Prostate gland (tissue), 2 donors: Measurements from ENCODE around the gene CCSAP. TPM values are rescaled to one million over a fixed set of nuclear protein-coding genes. Genes with fewer than 3 reads are reported as not detected.

Experiments
- DNase-seq: peaks from one replicate; pipeline ENCODE4 v3.0.0-alpha.2; 2019; ENCODE audit warnings: low spot score
- H3K27ac ChIP-seq, 2 donors: fragments of 200-600 bp; sonication (generic); 2 replicates each; pipeline ENCODE4 v1.5.1; 2017 to 2019
- H3K27me3 ChIP-seq: fragments of 200-600 bp; sonication (generic); replicated peaks from 2 replicates; pipeline ENCODE4 v1.5.1; 2019; ENCODE audit not compliant: insufficient read depth
- H3K36me3 ChIP-seq, 2 donors: fragments of 200-600 bp; sonication (generic); 1 replicate in 1 of 2; 2 replicates in 1 of 2; pipeline versions ENCODE4 v1.5.1 to v1.8.1; 2017 to 2019
- H3K4me1 ChIP-seq: fragments of 200-600 bp; sonication (generic); replicated peaks from 2 replicates; pipeline ENCODE4 v1.5.1; 2019
- H3K4me3 ChIP-seq, 2 donors: fragments of 200-600 bp; sonication (generic); 2 replicates each; pipeline ENCODE4 v1.5.1; 2017 to 2019
- H3K9me3 ChIP-seq: fragments of 200-600 bp; sonication (generic); 2 replicates; pipeline ENCODE4 v1.5.1; 2017
- CTCF ChIP-seq, 4 experiments: fragments of 200-600 bp in 2 of 4; fragments of 450-650 bp in 2 of 4; sonication (generic) in 2 of 4; IDR thresholded peaks; 1 replicate in 3 of 4; 2 replicates in 1 of 4; pipeline ENCODE4 v1.5.1; 2016 to 2019; ENCODE audit warnings: antibody characterized with exemption in 4 of 4, mild to moderate bottlenecking in 2 of 4, moderate library complexity in 2 of 4
- POLR2A ChIP-seq: fragments of 450-650 bp; IDR thresholded peaks from one replicate; pipeline ENCODE4 v1.6.1; 2016; ENCODE audit warnings: antibody characterized with exemption, mild to moderate bottlenecking
- POLR2AphosphoS5 ChIP-seq: sonication (generic); formaldehyde crosslinking; IDR thresholded peaks from one replicate; pipeline ENCODE4 v1.6.1; 2017; ENCODE audit warnings: antibody characterized with exemption
- WGBS: methylation state at CpG from one replicate; pipeline ENCODE4 v1.1.5; 2018; 5-methylcytosine and 5-hydroxymethylcytosine counted together
- intact Hi-C: fragments of 100-400 bp; cut with DNase I; formaldehyde crosslinking; loops from one replicate; pipeline ENCODE4 v1.14.2; 2022
- total RNA-seq, 2 donors: library from RNA; depleted of rRNA; stranded (reverse); fragments of >200 nt; gene quantifications; one replicate each; pipeline ENCODE4 v1.1.0, GENCODE V29; 2016

Gene CCSAP
- total RNA-seq, 2 donors from 2014 or later: 5.5 to 6.4 TPM

- Histone ChIP-seq H3K9me3 (no peaks in the 10 kb centered on the region), H3K27ac (peak overlapping the region; percentile 44 to 68), H3K4me1 (peaks cover 11% of the 10 kb centered on the region), H3K36me3 (no peaks in the 10 kb centered on the region), H3K4me3 (no peak overlapping the region), H3K27me3 (no peaks in the 10 kb centered on the region)
- 52% methylated on average over 6 of the region's 6 CpGs for WGBS
- peak; percentile 55 for TF ChIP-seq POLR2AphosphoS5
- TF ChIP-seq POLR2A: no peak
- intact Hi-C loops: no loop called here
- DNase-seq: no peak
These were observed 62.6 kb downstream of the CCSAP start for GRCh38 chr1:229280037-229280828.

DNA sequence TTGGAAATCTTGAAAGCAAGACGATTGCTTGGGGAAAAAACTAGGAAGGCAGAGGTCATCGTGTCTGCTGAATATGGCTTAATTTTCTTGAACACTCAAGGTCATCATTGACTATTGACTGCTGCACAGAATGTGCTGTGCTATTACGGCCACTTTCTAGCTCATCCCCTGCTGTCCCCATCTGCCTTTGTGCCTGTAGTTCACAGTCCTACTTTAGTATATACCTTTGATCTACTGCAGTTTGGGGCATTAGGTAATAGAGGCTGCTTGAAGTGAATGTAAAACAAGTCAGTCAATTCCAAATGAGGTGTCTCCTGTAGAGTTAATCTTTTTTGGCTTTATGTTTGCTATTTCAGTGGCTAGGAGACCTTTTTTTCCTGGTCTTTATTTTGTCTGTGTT lies 63.6 kb downstream of the CCSAP start:
- intact Hi-C loops: no loop called here
- Histone ChIP-seq H3K27ac (peak overlapping the region in 1 of 2 donors; percentile 68), H3K9me3 (no peaks in the 10 kb centered on the region), H3K36me3 (no peaks in the 10 kb centered on the region), H3K4me1 (peaks cover 21% of the 10 kb centered on the region), H3K4me3 (no peak overlapping the region), H3K27me3 (no peaks in the 10 kb centered on the region)
- WGBS: 88% methylated on average over 3 of the region's 3 CpGs
- DNase-seq: no peak
- no peak for TF ChIP-seq CTCF (IDR thresholded peaks at IDR 0.05)
- TF ChIP-seq POLR2A: no peak
- TF ChIP-seq POLR2AphosphoS5: no peak

DNA sequence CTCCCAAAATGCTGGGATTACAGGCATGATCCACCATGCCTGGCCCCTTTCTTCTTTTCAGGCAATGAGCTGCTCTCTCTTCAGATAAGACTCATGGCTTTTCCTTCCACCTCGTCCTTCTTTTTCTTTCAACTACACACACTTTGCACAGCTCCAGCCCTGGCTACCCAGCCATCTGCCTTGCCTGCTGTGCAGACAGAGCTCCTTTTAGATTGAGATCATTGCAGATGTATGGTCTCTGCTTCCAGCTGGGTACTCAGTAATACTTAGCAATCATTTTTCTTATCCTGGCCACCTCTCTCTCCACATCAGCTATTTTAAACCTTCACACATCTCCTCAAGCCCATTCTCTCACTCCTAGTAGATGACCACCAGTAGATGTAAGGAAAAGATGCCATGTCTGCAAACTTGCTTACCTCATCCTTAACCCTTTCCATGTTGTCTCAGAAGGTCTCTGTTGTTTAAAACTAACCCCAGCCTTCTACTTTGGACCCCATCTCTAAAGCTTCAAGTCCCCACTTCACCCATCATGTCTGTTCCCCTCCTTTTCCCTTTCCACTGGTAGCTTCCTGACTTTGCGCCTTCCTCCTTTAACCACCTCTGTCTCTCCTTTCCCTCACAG lies 64.6 kb downstream of the CCSAP start:
- DNase-seq: no peak
- Histone ChIP-seq H3K9me3 (no peaks in the 10 kb centered on the region), H3K27me3 (no peaks in the 10 kb centered on the region), H3K27ac (peak overlapping the region; percentile 4 to 68), H3K36me3 (no peaks in the 10 kb centered on the region), H3K4me3 (no peak overlapping the region), H3K4me1 (peaks cover 24% of the 10 kb centered on the region)
- no peak for TF ChIP-seq POLR2AphosphoS5
- no peak for TF ChIP-seq POLR2A
- TF ChIP-seq CTCF (IDR thresholded peaks at IDR 0.05): no peak
- 90% methylated on average over 2 of the region's 2 CpGs for WGBS
- intact Hi-C loops: no loop called here

DNA sequence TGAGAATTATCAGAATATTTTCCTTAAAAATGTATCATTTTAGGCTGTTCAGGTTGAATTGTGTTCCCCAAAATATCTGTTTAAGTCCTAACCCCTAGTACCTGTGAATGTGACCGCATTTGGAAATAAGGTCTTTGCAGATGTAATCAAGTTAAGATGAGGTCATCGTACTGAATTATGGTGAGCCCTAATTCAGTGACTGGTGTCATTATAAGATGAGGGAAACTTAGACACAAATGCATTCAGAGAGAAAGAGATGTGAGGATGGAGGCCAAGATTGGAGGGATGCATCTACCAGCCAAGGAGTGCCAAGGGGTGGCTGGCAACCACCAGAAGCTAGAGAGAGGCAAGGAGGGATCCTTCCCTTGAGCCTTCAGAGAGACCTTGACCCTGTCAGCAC lies 67.8 kb downstream of the CCSAP start:
- no peak overlapping the region for H3K4me3 ChIP-seq
- TF ChIP-seq POLR2A: no peak
- no peak for TF ChIP-seq CTCF (IDR thresholded peaks at IDR 0.05)
- no peak for TF ChIP-seq POLR2AphosphoS5
- H3K27me3 ChIP-seq: no peaks in the 10 kb centered on the region
- no peak for DNase-seq
- no peaks in the 10 kb centered on the region for H3K36me3 ChIP-seq
- intact Hi-C loops: no loop called here
- H3K4me1 ChIP-seq: peaks cover 18% of the 10 kb centered on the region
- 97% methylated on average over 2 of the region's 2 CpGs for WGBS
- H3K27ac ChIP-seq: peak overlapping the region; percentile 84 to 90
- H3K9me3 ChIP-seq: no peaks in the 10 kb centered on the region

DNA sequence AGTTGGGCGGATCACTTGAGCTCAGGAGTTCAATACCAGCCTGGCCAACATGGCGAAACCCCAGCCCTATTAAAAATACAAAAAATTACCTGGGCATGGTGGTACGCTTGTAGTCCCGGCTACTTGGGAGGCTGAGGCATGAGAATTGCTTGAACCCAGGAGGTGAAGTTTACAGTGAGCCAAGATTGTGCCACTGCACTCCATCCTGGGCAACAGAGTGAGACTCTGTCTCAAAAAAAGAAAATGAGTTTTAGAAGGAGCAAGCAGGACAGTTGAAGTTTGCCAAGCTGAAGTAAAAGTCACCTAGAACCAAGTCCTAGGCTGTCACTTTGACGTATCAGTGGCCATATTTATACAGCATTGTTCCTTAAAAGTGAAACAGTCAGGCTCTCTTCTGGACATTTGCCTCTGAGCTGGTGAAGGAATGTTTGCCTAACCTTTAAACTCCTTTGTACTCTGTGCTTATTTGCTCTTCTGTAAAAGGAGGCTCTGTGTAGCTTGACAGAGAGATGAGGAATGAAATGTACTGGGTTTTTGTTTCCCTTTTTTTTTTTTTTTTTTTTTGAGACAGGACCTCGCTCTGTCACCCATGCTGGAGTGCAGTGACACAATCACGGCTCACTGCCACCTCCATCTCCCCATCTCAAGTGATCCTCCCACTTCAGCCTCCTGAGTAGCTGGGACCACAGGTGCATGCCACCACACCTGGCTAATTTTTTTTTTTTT lies 69.2 kb downstream of the CCSAP start:
- intact Hi-C loops: loop anchor here (5.0 kb wide), 1 partner anchor 69 kb away; the partner anchor contains the start of gene CCSAP
- H3K9me3 ChIP-seq: no peaks in the 10 kb centered on the region
- H3K27me3 ChIP-seq: no peaks in the 10 kb centered on the region
- TF ChIP-seq POLR2AphosphoS5 (peak; percentile 94), CTCF (IDR thresholded peaks at IDR 0.05) (no peak)
- peak; percentile 75 for DNase-seq
- no peaks in the 10 kb centered on the region for H3K36me3 ChIP-seq
- peaks cover 18% of the 10 kb centered on the region for H3K4me1 ChIP-seq
- H3K4me3 ChIP-seq: peak overlapping the region in 1 of 2 donors; percentile 77
- WGBS: 50% methylated on average over 7 of the region's 7 CpGs
- peak overlapping the region; percentile 84 to 90 for H3K27ac ChIP-seq
